ENCODE measurements around the gene TMEM154.

The TMEM154 gene

GRCh38 chr4:152571296-152571695 lies 108.5 kb downstream of the TMEM154 start:
- TF ChIP-seq GATA3 (IDR thresholded peaks at IDR 0.05; ENCODE audit: low read depth, low read length) (no peak), GATA2 (IDR thresholded peaks at IDR 0.05; ENCODE audit: low read depth, low read length) (no peak)

Data from SH-SY5Y (cell line).